ENCODE data around the gene MYO1G. TPM values are rescaled to one million over a fixed set of nuclear protein-coding genes. Genes with fewer than 3 reads are reported as not detected.
A peak's percentile ranks its signal among the peaks of the same experiment; 100 is the strongest.

MYO1G gene
- total RNA-seq, 4 donors from 2014 or later = 1.1 to 3.0 (median 2.2) TPM

- TF ChIP-seq POLR2A (IDR thresholded peaks at IDR 0.05) (no peak), CTCF (IDR thresholded peaks at IDR 0.05) (no peak)
- WGBS, 2 donors = 61 to 72% methylated on average over 2 of the region's 2 CpGs
- H3K4me3 ChIP-seq (ENCODE audit: low read depth, poor library complexity, severe bottlenecking) = no peak overlapping the region
- DNase-seq (ENCODE audit: low spot score in 2 of 2) = peak in 1 of 2 donors; percentile 7
- intact Hi-C loops (cut with DNase I; ENCODE audit: low total_unique reads) = no loop called here
These were observed 45.4 kb upstream of the MYO1G start for GRCh38 chr7:45024126-45024744.

- whole genome bisulfite sequencing, 2 donors = 68 to 69% methylated on average over 3 of the region's 3 CpGs
- intact Hi-C loops (cut with DNase I; ENCODE audit: low total_unique reads) = no loop called here
- TF ChIP-seq POLR2A (IDR thresholded peaks at IDR 0.05) (no peak), CTCF (IDR thresholded peaks at IDR 0.05) (no peak)
These were observed 42.9 kb upstream of the MYO1G start for GRCh38 chr7:45021604-45022296.

GRCh38 chr7:45020915-45021314 lies 42.1 kb upstream of the MYO1G start:
- H3K4me3 ChIP-seq (ENCODE audit: low read depth, poor library complexity, severe bottlenecking) = no peak overlapping the region
- intact Hi-C loops (cut with DNase I; ENCODE audit: low total_unique reads) = no loop called here
- WGBS, 2 donors = 74 to 75% methylated on average over 5 of the region's 5 CpGs
- TF ChIP-seq POLR2A (IDR thresholded peaks at IDR 0.05) (no peak), CTCF (IDR thresholded peaks at IDR 0.05) (no peak)
- DNase-seq (ENCODE audit: low spot score in 2 of 2) = peak in 1 of 2 donors; percentile 26

More at GRCh38 chr7:45021604-45022296, 42.9 kb upstream of the MYO1G start:
- no peak overlapping the region for H3K4me3 ChIP-seq (ENCODE audit: low read depth, poor library complexity, severe bottlenecking)
- DNase-seq (ENCODE audit: low spot score in 2 of 2) = peak in 1 of 2 donors; percentile 17

- DNase-seq (ENCODE audit: low spot score in 2 of 2) = no peak
- 61 to 62% methylated on average over 3 of the region's 3 CpGs for WGBS, 2 donors
- H3K4me3 ChIP-seq (ENCODE audit: low read depth, poor library complexity, severe bottlenecking) = no peak overlapping the region
- TF ChIP-seq POLR2A (IDR thresholded peaks at IDR 0.05) (no peak), CTCF (IDR thresholded peaks at IDR 0.05) (no peak)
- intact Hi-C loops (cut with DNase I; ENCODE audit: low total_unique reads) = no loop called here
These were observed 38.4 kb upstream of the MYO1G start for GRCh38 chr7:45017253-45017652.

GRCh38 chr7:45015313-45015712 lies 36.5 kb upstream of the MYO1G start:
- no peak overlapping the region for H3K4me3 ChIP-seq (ENCODE audit: low read depth, poor library complexity, severe bottlenecking)
- TF ChIP-seq CTCF (IDR thresholded peaks at IDR 0.05) = no peak
- no peak for TF ChIP-seq POLR2A (IDR thresholded peaks at IDR 0.05)
- intact Hi-C loops (cut with DNase I; ENCODE audit: low total_unique reads) = no loop called here
- no peak for DNase-seq (ENCODE audit: low spot score in 2 of 2)
- WGBS, 2 donors = 60 to 71% methylated on average over 1 of the region's 1 CpG
